ENCODE data around the gene TPM4.

- no peak for TF ChIP-seq IRF1 (CRISPR knock-in tag; IDR thresholded peaks at IDR 0.05; ENCODE audit: low read depth)
- no peak for TF ChIP-seq DMAP1 (CRISPR knock-in tag; IDR thresholded peaks at IDR 0.05)
- peak; percentile 86 for TF ChIP-seq CTCF (CRISPR knock-in tag; IDR thresholded peaks at IDR 0.05)
These were observed 9.6 kb upstream of the TPM4 start for GRCh38 chr19:16066611-16067104.

Data from HepG2 (cell line).